Measurements from ENCODE around the gene NT5C1B.

GRCh38 chr2:18518116-18519111 lies 71.0 kb downstream of the NT5C1B start:
- TF ChIP-seq CTCF (IDR thresholded peaks at IDR 0.05; ENCODE audit: low read length) (no peak), EZH2 (optimal IDR thresholded peaks at IDR 0.05; ENCODE audit: low read depth, low read length) (no peak)
